Thoracic aorta (tissue), 2 donors: ENCODE data around the gene HOXC6. TPM values are rescaled to one million over a fixed set of nuclear protein-coding genes. Genes with fewer than 3 reads are reported as not detected.

ENCODE experiments used
- ATAC-seq: fragments of 150-250 bp; one replicate; pipeline ENCODE4 v1.8.0; 2017; ENCODE audit warnings: low read depth; ENCODE audit not compliant: insufficient number of reproducible peaks, low FRiP score
- DNase-seq: peaks from one replicate; pipeline ENCODE4 v3.0.0-alpha.2; 2020; ENCODE audit warnings: low spot score
- H3K27ac ChIP-seq, 2 donors: fragments of 200-600 bp; sonication (generic); 1 replicate in 1 of 2; 2 replicates in 1 of 2; pipeline ENCODE4 v1.5.1; 2016; ENCODE audit warnings: mild to moderate bottlenecking in 2 of 2, moderate library complexity in 2 of 2
- H3K27me3 ChIP-seq: fragments of 200-600 bp; sonication (generic); replicated peaks from 2 replicates; pipeline ENCODE4 v1.6.0; 2016; ENCODE audit warnings: mild to moderate bottlenecking; ENCODE audit not compliant: insufficient read depth
- H3K36me3 ChIP-seq: fragments of 200-600 bp; sonication (generic); one replicate; pipeline ENCODE4 v1.5.1; 2016
- H3K4me1 ChIP-seq, 2 donors: fragments of 200-600 bp; sonication (generic); 1 replicate in 1 of 2; 2 replicates in 1 of 2; pipeline versions ENCODE4 v1.5.1 to v1.6.0; 2016; ENCODE audit warnings: low read depth in 2 of 2, mild to moderate bottlenecking in 1 of 2; ENCODE audit not compliant: control insufficient read depth in 1 of 2
- H3K4me3 ChIP-seq: fragments of 200-600 bp; sonication (generic); 2 replicates; pipeline ENCODE4 v1.5.1; 2016; ENCODE audit warnings: mild to moderate bottlenecking
- H3K9me3 ChIP-seq: fragments of 200-600 bp; sonication (generic); 2 replicates; pipeline ENCODE4 v1.5.1; 2016
- total RNA-seq, 2 donors: library from RNA; depleted of rRNA; stranded (reverse); fragments of >200 nt; gene quantifications; one replicate each; pipeline versions ENCODE4 v1.1.0 to v1.2.3, GENCODE V29; 2016
- TF ChIP-seq, protein P1 (sequence below): fragments of 200-600 bp; sonication (generic); IDR thresholded peaks from one replicate; pipeline ENCODE4 v1.5.1; 2019; ENCODE audit warnings: antibody characterized with exemption

HOXC6 gene
- not detected for total RNA-seq

DNA sequence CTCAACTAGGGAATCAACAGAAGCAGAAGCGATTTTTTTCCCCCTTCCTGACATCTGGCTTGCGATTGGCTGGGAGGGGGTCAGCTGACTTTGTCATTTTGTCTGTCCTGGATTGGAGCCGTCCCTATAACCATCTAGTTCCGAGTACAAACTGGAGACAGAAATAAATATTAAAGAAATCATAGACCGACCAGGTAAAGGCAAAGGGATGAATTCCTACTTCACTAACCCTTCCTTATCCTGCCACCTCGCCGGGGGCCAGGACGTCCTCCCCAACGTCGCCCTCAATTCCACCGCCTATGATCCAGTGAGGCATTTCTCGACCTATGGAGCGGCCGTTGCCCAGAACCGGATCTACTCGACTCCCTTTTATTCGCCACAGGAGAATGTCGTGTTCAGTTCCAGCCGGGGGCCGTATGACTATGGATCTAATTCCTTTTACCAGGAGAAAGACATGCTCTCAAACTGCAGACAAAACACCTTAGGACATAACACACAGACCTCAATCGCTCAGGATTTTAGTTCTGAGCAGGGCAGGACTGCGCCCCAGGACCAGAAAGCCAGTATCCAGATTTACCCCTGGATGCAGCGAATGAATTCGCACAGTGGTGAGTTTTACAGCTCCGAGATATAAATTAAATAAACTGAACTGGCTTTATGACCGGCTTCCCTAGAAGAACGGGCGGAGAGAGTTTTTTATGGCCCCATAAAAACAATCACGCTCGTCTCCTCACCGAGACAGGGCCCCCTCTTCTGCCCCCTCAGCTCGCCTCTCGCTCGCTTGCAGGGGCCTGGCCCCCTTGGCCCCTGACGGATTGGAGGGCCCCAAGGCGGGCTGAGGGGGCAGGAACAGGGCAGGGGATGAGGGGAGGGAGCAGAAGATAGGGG is at the start of gene HOXC6:
TSS of gene HOXC6 (plus strand) at position 127 of the 888 bp plus-strand sequence. CDS start at position 209, 82 bp downstream.
- no peak for ATAC-seq
- peaks cover 0 to 10% of the 10 kb centered on the region in 2 donors for H3K4me1 ChIP-seq
- no peak for DNase-seq
- peak within 1 kb of the TSS in 1 of 2 donors; percentile 7 for H3K27ac ChIP-seq
- no peaks in the 10 kb centered on the region for H3K27me3 ChIP-seq
- H3K4me3 ChIP-seq, result peak within 1 kb of the TSS; percentile 69
- TF ChIP-seq, protein P1, sequence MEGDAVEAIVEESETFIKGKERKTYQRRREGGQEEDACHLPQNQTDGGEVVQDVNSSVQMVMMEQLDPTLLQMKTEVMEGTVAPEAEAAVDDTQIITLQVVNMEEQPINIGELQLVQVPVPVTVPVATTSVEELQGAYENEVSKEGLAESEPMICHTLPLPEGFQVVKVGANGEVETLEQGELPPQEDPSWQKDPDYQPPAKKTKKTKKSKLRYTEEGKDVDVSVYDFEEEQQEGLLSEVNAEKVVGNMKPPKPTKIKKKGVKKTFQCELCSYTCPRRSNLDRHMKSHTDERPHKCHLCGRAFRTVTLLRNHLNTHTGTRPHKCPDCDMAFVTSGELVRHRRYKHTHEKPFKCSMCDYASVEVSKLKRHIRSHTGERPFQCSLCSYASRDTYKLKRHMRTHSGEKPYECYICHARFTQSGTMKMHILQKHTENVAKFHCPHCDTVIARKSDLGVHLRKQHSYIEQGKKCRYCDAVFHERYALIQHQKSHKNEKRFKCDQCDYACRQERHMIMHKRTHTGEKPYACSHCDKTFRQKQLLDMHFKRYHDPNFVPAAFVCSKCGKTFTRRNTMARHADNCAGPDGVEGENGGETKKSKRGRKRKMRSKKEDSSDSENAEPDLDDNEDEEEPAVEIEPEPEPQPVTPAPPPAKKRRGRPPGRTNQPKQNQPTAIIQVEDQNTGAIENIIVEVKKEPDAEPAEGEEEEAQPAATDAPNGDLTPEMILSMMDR, result no peak
- H3K9me3 ChIP-seq, result no peaks in the 10 kb centered on the region
- peaks cover 3% of the 10 kb centered on the region for H3K36me3 ChIP-seq

DNA sequence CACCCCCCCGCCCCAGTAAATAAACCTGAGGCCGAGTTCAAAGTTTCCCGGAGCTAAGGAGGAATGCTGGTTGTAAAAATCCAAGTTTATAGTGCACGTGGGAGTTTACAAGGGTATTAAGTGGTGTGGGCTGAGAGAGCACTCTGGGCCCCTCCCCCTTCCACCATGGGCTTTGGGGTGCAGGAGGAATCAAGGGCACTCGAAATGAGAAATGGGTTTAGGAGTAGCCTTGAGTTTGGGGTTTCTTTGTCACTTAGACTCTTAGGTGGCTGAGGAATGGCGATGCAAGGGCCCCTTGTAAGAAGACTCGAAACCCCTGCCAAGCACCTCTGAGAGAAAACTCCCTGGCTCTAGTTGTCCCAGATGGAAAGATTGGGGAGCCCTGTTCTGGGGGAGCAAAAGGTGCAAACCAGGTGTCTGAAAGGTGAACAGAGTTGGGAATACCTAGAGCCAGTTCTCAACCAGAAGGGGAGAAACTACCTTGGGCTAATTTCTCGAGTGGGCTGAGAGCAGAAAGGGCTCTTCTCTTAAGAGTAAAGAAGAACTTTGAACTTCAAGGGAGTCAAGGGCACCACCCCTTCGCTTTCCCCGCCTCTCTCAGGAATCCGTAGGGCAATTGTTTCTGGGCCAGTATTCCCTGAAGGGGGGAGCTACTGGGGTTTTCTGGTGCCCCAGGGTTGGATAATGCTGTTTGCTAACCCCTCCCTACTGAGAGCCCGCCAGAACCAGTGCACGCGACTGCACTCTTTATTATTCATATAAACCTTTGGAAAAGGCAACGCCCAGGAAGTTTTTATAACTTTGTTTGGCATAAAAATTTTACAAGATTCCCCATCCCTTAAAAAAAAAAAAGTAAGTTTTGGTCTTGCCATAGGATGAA is 49.5 kb upstream of the HOXC6 start:
- peaks cover 49% of the 10 kb centered on the region for H3K27me3 ChIP-seq
- H3K4me1 ChIP-seq, result peaks cover 13 to 18% of the 10 kb centered on the region in 2 donors
- H3K4me3 ChIP-seq, result no peak overlapping the region
- no peaks in the 10 kb centered on the region for H3K9me3 ChIP-seq
- no peaks in the 10 kb centered on the region for H3K36me3 ChIP-seq
- DNase-seq (no peak), ATAC-seq (no peak)
- H3K27ac ChIP-seq, result no peak overlapping the region
- TF ChIP-seq, protein P1, result no peak

DNA sequence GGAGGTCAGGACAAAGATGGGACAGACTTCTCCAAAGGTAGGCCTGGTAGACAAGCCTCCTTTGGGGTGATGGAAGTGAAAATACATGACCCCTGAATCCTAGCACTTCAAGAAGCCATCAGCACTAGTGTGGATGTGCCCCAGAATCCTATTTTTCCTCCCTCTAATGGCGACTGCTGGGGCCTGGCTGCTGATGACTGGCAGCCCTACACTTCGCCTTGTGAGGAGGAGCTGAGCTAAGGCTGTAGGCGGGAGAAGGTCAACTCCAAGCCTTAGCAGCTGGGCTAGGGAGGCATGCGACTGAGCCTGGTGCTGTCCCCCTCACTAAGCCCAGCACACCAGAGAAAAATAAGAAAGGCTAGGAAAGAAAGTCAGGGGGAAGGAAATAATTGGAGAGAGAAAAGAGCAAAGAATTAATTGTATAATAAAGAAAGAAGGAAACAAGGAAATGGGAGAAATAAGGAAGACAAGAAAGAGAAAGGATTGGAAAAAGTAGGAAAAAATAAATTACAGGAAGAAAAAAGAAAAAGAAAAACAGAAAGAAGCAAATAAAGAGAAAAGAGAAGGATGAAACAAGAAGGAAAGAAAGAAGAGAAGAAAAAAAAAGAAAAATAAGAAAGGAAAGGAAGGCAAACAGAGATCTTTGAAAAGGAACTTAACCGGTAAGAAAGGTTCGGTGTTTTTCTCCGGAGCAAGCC is 48.0 kb upstream of the HOXC6 start:
- DNase-seq (no peak), ATAC-seq (no peak)
- Histone ChIP-seq H3K27me3 (peaks cover 45% of the 10 kb centered on the region), H3K9me3 (no peaks in the 10 kb centered on the region), H3K4me1 (peaks cover 6% of the 10 kb centered on the region in 2 donors), H3K36me3 (no peaks in the 10 kb centered on the region), H3K4me3 (no peak overlapping the region), H3K27ac (no peak overlapping the region)
- TF ChIP-seq, protein P1, result no peak

DNA sequence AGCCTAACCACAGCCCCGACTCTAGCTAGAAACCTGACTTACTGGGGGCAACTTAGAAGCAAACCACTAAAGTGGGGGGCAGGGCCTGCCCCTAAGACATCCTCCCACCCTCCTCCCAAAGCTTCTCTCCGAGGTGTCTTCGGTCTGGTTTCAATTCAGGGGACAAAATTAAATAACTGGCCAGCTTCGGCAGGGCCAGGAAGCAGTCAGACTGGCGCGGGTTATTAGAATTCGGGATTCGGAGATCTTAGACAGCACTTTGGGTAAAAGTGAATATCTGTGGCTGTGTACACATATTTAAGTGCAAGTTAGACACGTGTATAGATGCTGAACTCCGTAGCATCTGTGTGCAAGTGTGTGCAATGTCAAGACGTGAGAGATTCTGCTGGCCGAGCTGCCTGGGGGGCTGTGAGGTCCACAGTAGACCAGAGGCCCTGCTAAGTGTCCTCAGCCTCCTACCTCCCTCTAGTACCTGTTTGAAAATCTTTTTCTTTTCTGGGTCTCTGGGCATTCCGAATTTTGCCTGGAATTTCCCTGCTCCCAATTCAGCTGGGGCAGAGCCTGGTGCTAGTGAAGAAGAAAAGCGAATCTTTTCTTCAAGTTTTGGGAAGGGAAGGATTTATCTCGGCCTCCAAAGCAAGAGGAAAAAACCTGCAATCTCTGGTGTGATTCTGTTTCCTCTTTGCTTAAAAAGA is 47.3 kb upstream of the HOXC6 start:
- H3K4me3 ChIP-seq, result no peak overlapping the region
- H3K27me3 ChIP-seq, result peaks cover 47% of the 10 kb centered on the region
- no peaks in the 10 kb centered on the region for H3K36me3 ChIP-seq
- ATAC-seq (no peak), DNase-seq (no peak)
- no peak overlapping the region for H3K27ac ChIP-seq
- no peaks in the 10 kb centered on the region for H3K9me3 ChIP-seq
- peaks cover 11% of the 10 kb centered on the region in 2 donors for H3K4me1 ChIP-seq
- TF ChIP-seq, protein P1, result no peak
